ENCODE measurements around the gene CCDC188. TPM values are rescaled to one million over a fixed set of nuclear protein-coding genes. Genes with fewer than 3 reads are reported as not detected.

CCDC188 gene
- total and polyA plus RNA-seq, 9 of the 15 experiments (the other 6 are each of a cell fraction or from before 2014, with no cell fraction given): not detected

DNA sequence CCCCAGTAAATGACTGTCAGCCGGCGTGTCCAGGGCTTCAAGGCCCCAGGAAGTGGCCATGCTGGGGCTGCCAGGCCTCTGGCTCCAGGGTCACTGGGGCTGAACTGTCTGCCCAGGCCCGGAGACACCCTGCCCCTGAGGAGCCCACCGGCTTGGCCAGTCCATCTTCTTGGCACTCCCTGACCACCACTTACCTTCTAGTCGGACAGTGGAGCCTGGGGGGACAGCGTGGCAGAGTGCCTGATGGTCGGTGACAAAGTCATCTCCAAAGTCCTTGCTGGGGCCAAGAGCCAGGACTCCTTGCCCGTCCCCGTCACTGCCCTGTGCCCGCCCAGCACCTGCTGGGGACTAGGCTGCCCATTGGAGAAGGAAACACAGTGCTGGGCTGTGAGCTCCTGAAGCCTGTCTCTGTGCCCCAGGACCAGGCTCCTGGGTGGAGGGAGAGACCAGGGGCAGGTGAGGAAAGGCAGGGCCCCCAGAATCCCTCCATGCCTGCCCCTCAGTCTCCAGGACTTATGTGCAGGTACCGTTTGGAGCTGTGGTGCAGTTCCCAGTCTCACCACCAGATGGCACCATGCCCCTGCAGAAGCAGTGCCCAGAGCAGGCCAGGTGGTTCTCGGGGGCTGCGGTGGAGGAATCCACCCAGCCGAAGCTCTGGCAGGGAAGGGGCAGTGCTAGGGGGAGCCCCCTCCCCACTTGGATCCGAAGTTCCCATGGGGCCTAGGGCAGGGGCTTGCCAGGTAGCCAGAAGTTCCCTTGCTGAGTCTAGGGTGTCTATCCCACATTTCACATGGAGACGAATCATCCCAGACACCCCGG, 6.0 kb upstream of the CCDC188 start (continued):
- TF ChIP-seq, protein P1, sequence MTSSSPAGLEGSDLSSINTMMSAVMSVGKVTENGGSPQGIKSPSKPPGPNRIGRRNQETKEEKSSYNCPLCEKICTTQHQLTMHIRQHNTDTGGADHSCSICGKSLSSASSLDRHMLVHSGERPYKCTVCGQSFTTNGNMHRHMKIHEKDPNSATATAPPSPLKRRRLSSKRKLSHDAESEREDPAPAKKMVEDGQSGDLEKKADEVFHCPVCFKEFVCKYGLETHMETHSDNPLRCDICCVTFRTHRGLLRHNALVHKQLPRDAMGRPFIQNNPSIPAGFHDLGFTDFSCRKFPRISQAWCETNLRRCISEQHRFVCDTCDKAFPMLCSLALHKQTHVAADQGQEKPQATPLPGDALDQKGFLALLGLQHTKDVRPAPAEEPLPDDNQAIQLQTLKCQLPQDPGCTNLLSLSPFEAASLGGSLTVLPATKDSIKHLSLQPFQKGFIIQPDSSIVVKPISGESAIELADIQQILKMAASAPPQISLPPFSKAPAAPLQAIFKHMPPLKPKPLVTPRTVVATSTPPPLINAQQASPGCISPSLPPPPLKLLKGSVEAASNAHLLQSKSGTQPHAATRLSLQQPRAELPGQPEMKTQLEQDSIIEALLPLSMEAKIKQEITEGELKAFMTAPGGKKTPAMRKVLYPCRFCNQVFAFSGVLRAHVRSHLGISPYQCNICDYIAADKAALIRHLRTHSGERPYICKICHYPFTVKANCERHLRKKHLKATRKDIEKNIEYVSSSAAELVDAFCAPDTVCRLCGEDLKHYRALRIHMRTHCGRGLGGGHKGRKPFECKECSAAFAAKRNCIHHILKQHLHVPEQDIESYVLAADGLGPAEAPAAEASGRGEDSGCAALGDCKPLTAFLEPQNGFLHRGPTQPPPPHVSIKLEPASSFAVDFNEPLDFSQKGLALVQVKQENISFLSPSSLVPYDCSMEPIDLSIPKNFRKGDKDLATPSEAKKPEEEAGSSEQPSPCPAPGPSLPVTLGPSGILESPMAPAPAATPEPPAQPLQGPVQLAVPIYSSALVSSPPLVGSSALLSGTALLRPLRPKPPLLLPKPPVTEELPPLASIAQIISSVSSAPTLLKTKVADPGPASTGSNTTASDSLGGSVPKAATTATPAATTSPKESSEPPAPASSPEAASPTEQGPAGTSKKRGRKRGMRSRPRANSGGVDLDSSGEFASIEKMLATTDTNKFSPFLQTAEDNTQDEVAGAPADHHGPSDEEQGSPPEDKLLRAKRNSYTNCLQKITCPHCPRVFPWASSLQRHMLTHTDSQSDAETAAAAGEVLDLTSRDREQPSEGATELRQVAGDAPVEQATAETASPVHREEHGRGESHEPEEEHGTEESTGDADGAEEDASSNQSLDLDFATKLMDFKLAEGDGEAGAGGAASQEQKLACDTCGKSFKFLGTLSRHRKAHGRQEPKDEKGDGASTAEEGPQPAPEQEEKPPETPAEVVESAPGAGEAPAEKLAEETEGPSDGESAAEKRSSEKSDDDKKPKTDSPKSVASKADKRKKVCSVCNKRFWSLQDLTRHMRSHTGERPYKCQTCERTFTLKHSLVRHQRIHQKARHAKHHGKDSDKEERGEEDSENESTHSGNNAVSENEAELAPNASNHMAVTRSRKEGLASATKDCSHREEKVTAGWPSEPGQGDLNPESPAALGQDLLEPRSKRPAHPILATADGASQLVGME (CRISPR knock-in tag; IDR thresholded peaks at IDR 0.05): peak; percentile 94
- TF ChIP-seq, protein P2, sequence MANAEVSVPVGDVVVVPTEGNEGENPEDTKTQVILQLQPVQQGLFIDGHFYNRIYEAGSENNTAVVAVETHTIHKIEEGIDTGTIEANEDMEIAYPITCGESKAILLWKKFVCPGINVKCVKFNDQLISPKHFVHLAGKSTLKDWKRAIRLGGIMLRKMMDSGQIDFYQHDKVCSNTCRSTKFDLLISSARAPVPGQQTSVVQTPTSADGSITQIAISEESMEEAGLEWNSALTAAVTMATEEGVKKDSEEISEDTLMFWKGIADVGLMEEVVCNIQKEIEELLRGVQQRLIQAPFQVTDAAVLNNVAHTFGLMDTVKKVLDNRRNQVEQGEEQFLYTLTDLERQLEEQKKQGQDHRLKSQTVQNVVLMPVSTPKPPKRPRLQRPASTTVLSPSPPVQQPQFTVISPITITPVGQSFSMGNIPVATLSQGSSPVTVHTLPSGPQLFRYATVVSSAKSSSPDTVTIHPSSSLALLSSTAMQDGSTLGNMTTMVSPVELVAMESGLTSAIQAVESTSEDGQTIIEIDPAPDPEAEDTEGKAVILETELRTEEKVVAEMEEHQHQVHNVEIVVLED (CRISPR knock-in tag; IDR thresholded peaks at IDR 0.05): no peak
- no peak for TF ChIP-seq POLR2AphosphoS2 (IDR thresholded peaks at IDR 0.05; ENCODE audit: low read length)
- TF ChIP-seq ZNF766 (CRISPR knock-in tag; conservative IDR thresholded peaks at IDR 0.05): no peak
- TF ChIP-seq ZC3H4 (CRISPR knock-in tag; IDR thresholded peaks at IDR 0.05; ENCODE audit: borderline replicate concordance): peak; percentile 97
- TF ChIP-seq, protein P3, sequence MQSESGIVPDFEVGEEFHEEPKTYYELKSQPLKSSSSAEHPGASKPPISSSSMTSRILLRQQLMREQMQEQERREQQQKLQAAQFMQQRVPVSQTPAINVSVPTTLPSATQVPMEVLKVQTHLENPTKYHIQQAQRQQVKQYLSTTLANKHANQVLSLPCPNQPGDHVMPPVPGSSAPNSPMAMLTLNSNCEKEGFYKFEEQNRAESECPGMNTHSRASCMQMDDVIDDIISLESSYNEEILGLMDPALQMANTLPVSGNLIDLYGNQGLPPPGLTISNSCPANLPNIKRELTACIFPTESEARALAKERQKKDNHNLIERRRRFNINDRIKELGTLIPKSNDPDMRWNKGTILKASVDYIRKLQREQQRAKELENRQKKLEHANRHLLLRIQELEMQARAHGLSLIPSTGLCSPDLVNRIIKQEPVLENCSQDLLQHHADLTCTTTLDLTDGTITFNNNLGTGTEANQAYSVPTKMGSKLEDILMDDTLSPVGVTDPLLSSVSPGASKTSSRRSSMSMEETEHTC (IDR thresholded peaks at IDR 0.05): no peak
- TF ChIP-seq TAF9B (IDR thresholded peaks at IDR 0.05; ENCODE audit: partially characterized antibody): no peak
- TF ChIP-seq MAFF (IDR thresholded peaks at IDR 0.05; ENCODE audit: low read length): no peak
- no peak for TF ChIP-seq PTTG1 (tag; IDR thresholded peaks at IDR 0.05; ENCODE audit: low read depth)
- TF ChIP-seq RBM39 (optimal IDR thresholded peaks at IDR 0.05; ENCODE audit: low read depth, low read length): peak; percentile 98
- TF ChIP-seq, protein P4, sequence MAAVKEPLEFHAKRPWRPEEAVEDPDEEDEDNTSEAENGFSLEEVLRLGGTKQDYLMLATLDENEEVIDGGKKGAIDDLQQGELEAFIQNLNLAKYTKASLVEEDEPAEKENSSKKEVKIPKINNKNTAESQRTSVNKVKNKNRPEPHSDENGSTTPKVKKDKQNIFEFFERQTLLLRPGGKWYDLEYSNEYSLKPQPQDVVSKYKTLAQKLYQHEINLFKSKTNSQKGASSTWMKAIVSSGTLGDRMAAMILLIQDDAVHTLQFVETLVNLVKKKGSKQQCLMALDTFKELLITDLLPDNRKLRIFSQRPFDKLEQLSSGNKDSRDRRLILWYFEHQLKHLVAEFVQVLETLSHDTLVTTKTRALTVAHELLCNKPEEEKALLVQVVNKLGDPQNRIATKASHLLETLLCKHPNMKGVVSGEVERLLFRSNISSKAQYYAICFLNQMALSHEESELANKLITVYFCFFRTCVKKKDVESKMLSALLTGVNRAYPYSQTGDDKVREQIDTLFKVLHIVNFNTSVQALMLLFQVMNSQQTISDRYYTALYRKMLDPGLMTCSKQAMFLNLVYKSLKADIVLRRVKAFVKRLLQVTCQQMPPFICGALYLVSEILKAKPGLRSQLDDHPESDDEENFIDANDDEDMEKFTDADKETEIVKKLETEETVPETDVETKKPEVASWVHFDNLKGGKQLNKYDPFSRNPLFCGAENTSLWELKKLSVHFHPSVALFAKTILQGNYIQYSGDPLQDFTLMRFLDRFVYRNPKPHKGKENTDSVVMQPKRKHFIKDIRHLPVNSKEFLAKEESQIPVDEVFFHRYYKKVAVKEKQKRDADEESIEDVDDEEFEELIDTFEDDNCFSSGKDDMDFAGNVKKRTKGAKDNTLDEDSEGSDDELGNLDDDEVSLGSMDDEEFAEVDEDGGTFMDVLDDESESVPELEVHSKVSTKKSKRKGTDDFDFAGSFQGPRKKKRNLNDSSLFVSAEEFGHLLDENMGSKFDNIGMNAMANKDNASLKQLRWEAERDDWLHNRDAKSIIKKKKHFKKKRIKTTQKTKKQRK (IDR thresholded peaks at IDR 0.05; ENCODE audit: borderline replicate concordance, low read depth, low read length): no peak
- TF ChIP-seq HMG20B (CRISPR knock-in tag; IDR thresholded peaks at IDR 0.05): no peak
- no peak for TF ChIP-seq TEAD2 (tag; IDR thresholded peaks at IDR 0.05)
